Uterine smooth muscle cell (primary cell): ENCODE results near the gene SPINT4. TPM values are rescaled to one million over a fixed set of nuclear protein-coding genes. Genes with fewer than 3 reads are reported as not detected.

ENCODE experiments used
- total RNA-seq: library from RNA; depleted of rRNA; stranded (reverse); fragments of >200 nt; gene quantifications from 2 replicates; pipeline ENCODE4 v1.2.3, GENCODE V29; 2014

The SPINT4 gene
- total RNA-seq: not detected in 2 replicates

DNA sequence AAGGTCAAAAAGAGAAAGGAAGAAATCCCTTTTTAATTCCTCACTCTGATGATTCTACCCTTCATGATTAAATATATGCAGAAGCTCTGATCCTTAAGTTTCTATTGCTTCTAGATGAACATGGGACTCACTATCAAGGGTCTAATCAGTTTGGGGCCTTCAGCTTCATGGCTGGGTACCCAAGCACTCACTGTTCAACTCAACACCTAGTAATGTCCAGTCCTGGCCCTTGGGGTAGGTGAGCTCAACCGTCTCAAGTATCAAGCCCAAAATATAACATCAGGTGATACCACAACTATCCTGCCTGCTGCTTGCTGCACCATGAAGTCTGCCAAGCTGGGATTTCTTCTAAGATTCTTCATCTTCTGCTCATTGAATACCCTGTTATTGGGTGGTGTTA is at the start of gene SPINT4:
Gene SPINT4 (plus strand): TSS at position 301 of the 400 bp plus-strand sequence. CDS start 21 bp downstream, at position 322.

DNA sequence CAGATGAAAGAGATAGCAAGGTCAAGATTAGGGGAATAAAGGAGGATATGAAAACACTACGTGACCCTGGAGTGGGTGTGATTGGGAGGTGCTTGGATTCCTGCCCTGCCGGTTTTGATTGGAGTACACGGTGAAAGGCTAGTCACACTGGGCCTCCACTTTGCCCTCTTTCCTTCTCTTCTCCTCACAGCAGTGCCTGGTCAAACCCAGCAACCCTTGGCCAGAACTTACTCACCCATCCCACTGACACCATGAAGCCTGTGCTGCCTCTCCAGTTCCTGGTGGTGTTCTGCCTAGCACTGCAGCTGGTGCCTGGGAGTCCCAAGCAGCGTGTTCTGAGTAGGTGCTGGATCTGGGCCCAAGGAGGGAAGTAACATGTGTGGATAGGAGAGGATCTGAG is 20.3 kb upstream of the SPINT4 start, which contains the start of gene WFDC13:
Gene WFDC13 (plus strand): TSS at position 166 of the 400 bp plus-strand sequence. CDS start 86 bp downstream, at position 252.

DNA sequence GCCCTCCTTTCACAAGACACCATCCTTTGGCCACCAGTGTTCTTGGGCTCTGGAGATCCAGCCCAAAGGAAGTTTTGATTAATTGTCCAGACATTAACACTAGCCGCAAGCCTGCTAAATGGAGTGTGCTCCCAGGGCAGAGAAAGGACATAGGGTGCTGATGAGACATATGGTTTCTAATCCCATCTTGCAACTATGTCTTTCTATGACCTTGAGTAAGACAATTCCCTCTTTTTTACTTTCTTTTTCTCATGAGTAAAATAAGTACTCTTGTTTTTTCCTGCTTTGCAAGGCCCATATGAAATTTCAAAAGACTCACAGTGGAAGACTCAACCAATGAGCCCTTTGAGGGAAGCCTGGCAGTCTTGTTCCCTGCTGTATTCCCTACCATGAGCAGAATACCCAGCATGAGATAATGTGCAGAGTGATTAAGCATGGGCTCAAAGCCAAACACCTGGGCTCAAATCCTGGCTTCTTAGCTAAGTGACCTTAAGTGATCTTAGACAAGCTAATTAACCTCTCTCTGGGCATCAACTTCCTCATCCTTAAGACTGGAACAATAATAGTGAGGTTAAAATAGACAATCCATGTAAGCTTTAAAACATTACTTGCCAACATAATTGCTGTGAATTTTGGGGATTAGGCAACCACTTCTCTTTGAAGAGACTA is 17.0 kb upstream of the SPINT4 start, which contains the start of gene WFDC10B:
Gene WFDC10B (minus strand): TSS at position 51 of the 669 bp plus-strand sequence. CDS start 19,027 bp downstream, outside the sequence.

Other genes starting within 250 kb of the SPINT4 start
- gene SPINT3, start 206.7 kb upstream of the SPINT4 start, total RNA-seq: not detected in 2 replicates
- gene WFDC6, start 182.9 kb upstream of the SPINT4 start, total RNA-seq: not detected in 2 replicates
- gene EPPIN, start 174.9 kb upstream of the SPINT4 start, total RNA-seq: not detected in 2 replicates
- not detected in 2 replicates for gene WFDC8, start 143.1 kb upstream of the SPINT4 start, total RNA-seq
- gene WFDC10A, start 92.6 kb upstream of the SPINT4 start, total RNA-seq: not detected in 2 replicates
- not detected in 2 replicates for gene WFDC9, start 91.1 kb upstream of the SPINT4 start, total RNA-seq
- gene WFDC11, start 52.1 kb upstream of the SPINT4 start, total RNA-seq: not detected in 2 replicates
- gene WFDC13, start 20.3 kb upstream of the SPINT4 start, total RNA-seq: not detected in 2 replicates
- gene WFDC10B, start 17.3 kb upstream of the SPINT4 start, total RNA-seq: not detected in 2 replicates
- gene WFDC3, start 69.5 kb downstream of the SPINT4 start, total RNA-seq: 0.44 and 0.50 TPM in 2 replicates
- gene DNTTIP1, start 69.6 kb downstream of the SPINT4 start, total RNA-seq: 18.5 and 27.4 TPM in 2 replicates
- 17.6 and 46.8 TPM in 2 replicates for gene UBE2C, start 90.3 kb downstream of the SPINT4 start, total RNA-seq
- 0.12 and 0.44 TPM in 2 replicates for gene TNNC2, start 105.0 kb downstream of the SPINT4 start, total RNA-seq
- gene SNX21, start 111.5 kb downstream of the SPINT4 start, total RNA-seq: 58.0 and 65.3 TPM in 2 replicates
- gene ACOT8, start 135.0 kb downstream of the SPINT4 start, total RNA-seq: 33.4 and 41.5 TPM in 2 replicates
- gene ZSWIM3, start 135.3 kb downstream of the SPINT4 start, total RNA-seq: 4.9 and 5.4 TPM in 2 replicates
- 3.3 and 4.0 TPM in 2 replicates for gene ZSWIM1, start 158.9 kb downstream of the SPINT4 start, total RNA-seq
- gene SPATA25, start 165.3 kb downstream of the SPINT4 start, total RNA-seq: 0.62 and 1.5 TPM in 2 replicates
- gene NEURL2, start 168.9 kb downstream of the SPINT4 start, total RNA-seq: 6.1 and 6.5 TPM in 2 replicates
- 50.4 and 69.5 TPM in 2 replicates for gene CTSA, start 169.0 kb downstream of the SPINT4 start, total RNA-seq
- gene PLTP, start 189.8 kb downstream of the SPINT4 start, total RNA-seq: 7.0 and 23.5 TPM in 2 replicates
- gene PCIF1, start 212.3 kb downstream of the SPINT4 start, total RNA-seq: 11.5 and 12.9 TPM in 2 replicates
- 13.6 and 17.9 TPM in 2 replicates for gene ZNF335, start 249.9 kb downstream of the SPINT4 start, total RNA-seq